Gastroesophageal sphincter (tissue), 3 donors: ENCODE measurements around the gene POLQ.

Source experiments
- CTCF ChIP-seq, 4 experiments: fragments of 200-600 bp in 2 of 4; fragments of 450-650 bp in 2 of 4; sonication (generic) in 1 of 4; IDR thresholded peaks; one replicate each; pipeline ENCODE4 v1.5.1; 2017 to 2019; ENCODE audit warnings: antibody characterized with exemption in 4 of 4, mild to moderate bottlenecking in 2 of 4, moderate library complexity in 2 of 4
- EP300 ChIP-seq: sonication (generic); formaldehyde crosslinking; IDR thresholded peaks from one replicate; pipeline ENCODE4 v1.6.1; 2017; ENCODE audit warnings: antibody characterized with exemption, mild to moderate bottlenecking
- POLR2A ChIP-seq, 2 donors: fragments of 450-650 bp; IDR thresholded peaks; one replicate each; pipeline ENCODE4 v1.6.1; 2017; ENCODE audit warnings: antibody characterized with exemption in 2 of 2, mild to moderate bottlenecking in 2 of 2, moderate library complexity in 1 of 2
- POLR2AphosphoS5 ChIP-seq: sonication (generic); formaldehyde crosslinking; IDR thresholded peaks from one replicate; pipeline ENCODE4 v1.6.1; 2017; ENCODE audit warnings: antibody characterized with exemption

DNA sequence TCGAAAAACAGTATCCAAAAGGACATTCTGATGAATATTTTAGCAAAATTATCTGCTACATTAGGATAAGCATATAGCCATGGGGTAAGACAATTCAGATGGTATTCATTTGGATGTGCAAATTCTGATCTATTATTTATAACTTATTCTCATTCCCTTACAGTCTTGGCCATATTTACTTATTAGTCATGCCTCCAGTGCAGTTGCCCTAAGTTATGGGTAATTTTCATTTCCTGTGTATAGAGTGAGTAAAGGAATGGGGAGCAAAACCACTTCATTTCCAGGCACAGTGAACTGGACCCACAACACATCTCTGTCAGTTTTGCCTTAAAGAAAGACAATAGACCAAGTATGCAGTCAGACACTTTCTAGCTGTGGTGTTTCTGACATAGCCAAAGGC, 134.3 kb downstream of the POLQ start:
- TF ChIP-seq POLR2A (IDR thresholded peaks at IDR 0.05) (no peak), CTCF (IDR thresholded peaks at IDR 0.05) (no peak), EP300 (no peak), POLR2AphosphoS5 (no peak)
